Measurements from ENCODE around the gene TMF1. TPM values are rescaled to one million over a fixed set of nuclear protein-coding genes. Genes with fewer than 3 reads are reported as not detected.

TMF1 gene
- total RNA-seq, 1 experiment from 2014 or later, result 18.7 TPM

- H3K27ac ChIP-seq (ENCODE audit: low read length), result no peak overlapping the region
- intact Hi-C loops (cut with micrococcal nuclease; ENCODE audit: unreplicated experiment) (no loop called here), in situ Hi-C loops (cut with HindIII; ENCODE audit: low pct_unique_long_range_greater_than_20kb, low sequenced_read_pairs) (no loop called here)
- no peak for DNase-seq (ENCODE audit: low read depth, low spot score)
- POLR2A ChIA-PET, result interaction anchor here (0.7 kb wide), 1 partner anchor 1342 kb away, joined by 12 read pairs; no protein-coding TSS in a partner anchor
- TF ChIP-seq TCF7L2 (IDR thresholded peaks at IDR 0.05; ENCODE audit: low read depth, low read length), result no peak
- no peak for TF ChIP-seq CTCF (IDR thresholded peaks at IDR 0.05)
- no peak for TF ChIP-seq REST (IDR thresholded peaks at IDR 0.05; ENCODE audit: insufficient read depth in 1 of 2, low read depth in 2 of 2, low read length in 1 of 2)
- CTCF ChIA-PET, result no interaction called here
- no peak for ATAC-seq
- H3K36me3 ChIP-seq (ENCODE audit: control insufficient read depth, insufficient read depth, low read length), result peaks cover 12% of the 10 kb centered on the region
- no peaks in the 10 kb centered on the region for H3K27me3 ChIP-seq (ENCODE audit: control insufficient read depth, insufficient read depth, low read length)
- H3K4me3 ChIP-seq (ENCODE audit: low read depth in 2 of 2, low read length in 2 of 2), result no peak overlapping the region
- peaks cover 4% of the 10 kb centered on the region; the same call in 1 of the 2 replicates for H3K4me1 ChIP-seq (ENCODE audit: control insufficient read depth, insufficient read depth, low read length)
- no peaks in the 10 kb centered on the region for H3K9me3 ChIP-seq (ENCODE audit: control insufficient read depth, insufficient read depth, low read depth, low read length)
- BruUV-seq (replicated peaks), result no TSS peak
These were observed 42.3 kb downstream of the TMF1 start for GRCh38 chr3:69009559-69010410.

GRCh38 chr3:69008980-69009379, 43.2 kb downstream of the TMF1 start:
- Histone ChIP-seq H3K27me3 (ENCODE audit: control insufficient read depth, insufficient read depth, low read length) (no peaks in the 10 kb centered on the region), H3K4me3 (ENCODE audit: low read depth in 2 of 2, low read length in 2 of 2) (no peak overlapping the region), H3K27ac (ENCODE audit: low read length) (no peak overlapping the region), H3K36me3 (ENCODE audit: control insufficient read depth, insufficient read depth, low read length) (peaks cover 12% of the 10 kb centered on the region), H3K4me1 (ENCODE audit: control insufficient read depth, insufficient read depth, low read length) (peaks cover 4% of the 10 kb centered on the region; the same call in 1 of the 2 replicates), H3K9me3 (ENCODE audit: control insufficient read depth, insufficient read depth, low read depth, low read length) (no peaks in the 10 kb centered on the region)
- POLR2A ChIA-PET, result interaction anchor here (0.7 kb wide), 1 partner anchor 1341 kb away, joined by 12 read pairs; no protein-coding TSS in a partner anchor
- CTCF ChIA-PET, result no interaction called here
- BruUV-seq (replicated peaks), result no TSS peak
- ATAC-seq (no peak), DNase-seq (ENCODE audit: low read depth, low spot score) (no peak)
- TF ChIP-seq POLR2AphosphoS5 (IDR thresholded peaks at IDR 0.05; ENCODE audit: low read depth, low read length) (no peak), CTCF (IDR thresholded peaks at IDR 0.05) (no peak), SIN3A (IDR thresholded peaks at IDR 0.05; ENCODE audit: borderline replicate concordance, insufficient read depth, low read depth, low read length) (no peak), REST (IDR thresholded peaks at IDR 0.05; ENCODE audit: insufficient read depth in 1 of 2, low read depth in 2 of 2, low read length in 1 of 2) (no peak), TCF7L2 (IDR thresholded peaks at IDR 0.05; ENCODE audit: low read depth, low read length) (no peak)
- intact Hi-C loops (cut with micrococcal nuclease; ENCODE audit: unreplicated experiment) (no loop called here), in situ Hi-C loops (cut with HindIII; ENCODE audit: low pct_unique_long_range_greater_than_20kb, low sequenced_read_pairs) (no loop called here)
